ENCODE results near the gene CD247.
A peak's percentile ranks its signal among the peaks of the same experiment; 100 is the strongest.
"Not testable (repeated sequence)": the region's sequence is repeated elsewhere in the genome, so short reads cannot be mapped to it uniquely, and the experiment has no call there.

Gene CD247

DNA sequence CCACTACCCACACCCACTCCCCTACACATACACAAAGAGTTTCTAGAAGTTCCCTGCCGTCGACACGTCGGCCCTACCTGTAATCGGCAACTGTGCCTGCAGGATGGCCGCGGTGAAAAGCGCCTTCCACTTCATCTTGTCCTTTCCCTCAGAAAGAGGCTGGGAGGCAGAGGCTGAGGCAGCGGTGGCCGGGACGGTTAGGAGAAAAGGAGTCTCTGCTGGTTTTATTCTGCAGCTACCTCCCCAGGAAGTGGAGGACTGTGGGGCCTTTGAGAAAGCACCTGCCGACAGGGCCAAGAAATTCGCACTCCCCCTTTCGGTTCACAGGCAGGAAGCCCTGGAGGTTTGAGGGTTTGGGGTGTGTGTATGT is at the start of gene CD247:
CD247 (minus strand) TSS at position 199 of the 370 bp plus-strand sequence; CDS start at position 135, 64 bp downstream.
- peak; percentile 85 to 88 for DNase-seq

- no peak for DNase-seq
Observed at GRCh38 chr1:167567663-167568062, 49.3 kb upstream of the CD247 start.

DNA sequence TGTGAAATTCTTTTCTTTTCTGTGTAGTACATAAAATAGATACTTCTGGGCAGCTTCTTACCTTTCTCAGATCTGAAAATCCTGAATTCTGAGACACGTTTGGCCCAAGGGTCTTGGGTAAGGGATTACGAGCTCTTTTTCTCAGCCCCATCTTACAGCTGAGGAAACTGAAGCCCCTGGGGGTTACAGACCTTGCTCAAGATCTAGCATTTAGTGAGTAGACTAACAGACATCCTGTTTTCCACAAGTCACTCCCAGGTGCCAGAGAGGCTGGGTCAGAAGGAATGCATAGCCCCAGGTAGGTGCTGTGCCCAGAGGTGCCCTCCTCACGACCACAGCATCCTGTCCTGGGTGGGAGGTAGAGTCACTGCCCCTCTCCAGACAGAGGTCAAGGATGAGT is 48.4 kb upstream of the CD247 start:
- no peak for DNase-seq

GRCh38 chr1:167565922-167566321 is 47.6 kb upstream of the CD247 start:
- no peak for DNase-seq

DNA sequence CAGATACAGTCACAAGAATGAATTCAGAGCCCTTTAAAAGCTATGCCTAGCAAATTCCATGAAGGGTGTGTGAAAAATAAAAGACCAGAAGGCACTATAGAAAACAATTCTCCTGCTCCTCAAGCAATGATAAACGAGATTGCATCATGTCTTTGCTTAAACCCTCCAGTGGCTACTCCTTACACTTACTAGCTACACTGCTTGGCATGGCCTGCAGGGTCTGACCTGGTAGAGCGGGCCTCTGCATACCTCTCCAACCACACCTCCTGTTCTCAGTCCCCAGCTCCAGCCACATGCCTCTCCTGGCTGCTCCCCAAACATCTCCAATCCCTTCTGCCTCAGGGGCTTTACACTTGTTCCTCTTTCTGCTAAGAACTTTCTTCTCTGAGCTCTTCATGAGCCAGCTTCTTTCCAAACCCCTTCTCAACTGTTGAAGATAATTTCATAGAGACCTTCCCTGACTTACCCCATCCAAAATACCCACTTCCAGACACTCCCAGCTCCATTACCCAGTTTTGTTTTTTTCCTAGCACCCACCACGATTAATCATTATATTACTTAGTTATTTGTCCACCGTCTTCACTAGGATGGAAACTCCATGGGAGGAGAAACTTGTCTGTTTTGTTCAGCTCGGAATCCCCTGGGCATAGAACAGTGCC is 46.4 kb upstream of the CD247 start:
- no peak for DNase-seq

DNA sequence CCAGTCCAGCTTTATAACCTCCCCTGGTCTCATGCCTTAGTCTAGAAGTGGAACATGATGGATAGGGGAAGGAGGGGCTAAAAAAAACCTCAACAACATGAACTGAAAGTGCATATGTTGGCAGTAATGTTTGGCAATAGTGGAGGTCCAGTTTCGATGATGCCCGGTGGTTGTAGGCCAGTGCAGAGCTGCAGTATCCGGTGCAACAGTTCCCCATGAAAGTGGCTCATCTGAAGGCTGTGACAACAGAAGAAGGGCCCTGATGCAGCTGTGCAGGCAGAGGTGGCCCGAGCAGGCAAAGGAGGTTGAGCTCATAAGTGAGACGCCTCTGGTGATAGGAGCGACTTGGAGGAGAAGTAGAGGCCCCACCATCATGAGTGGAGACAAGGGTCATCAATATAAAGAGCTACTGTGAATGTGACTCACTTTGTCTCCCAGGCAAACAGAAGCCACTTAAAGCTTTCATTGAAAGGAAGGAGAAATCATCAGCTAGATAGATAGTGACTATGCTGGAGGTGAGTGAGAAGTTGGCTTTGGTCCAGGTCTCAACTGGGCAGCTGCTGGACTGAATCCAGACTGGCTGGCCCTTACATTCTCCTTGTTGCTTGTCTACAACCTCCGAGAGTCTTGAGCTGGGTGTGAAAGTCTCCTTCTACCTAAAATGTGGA is 45.4 kb upstream of the CD247 start:
- DNase-seq: peak in 1 of 2 donors; percentile 44

DNA sequence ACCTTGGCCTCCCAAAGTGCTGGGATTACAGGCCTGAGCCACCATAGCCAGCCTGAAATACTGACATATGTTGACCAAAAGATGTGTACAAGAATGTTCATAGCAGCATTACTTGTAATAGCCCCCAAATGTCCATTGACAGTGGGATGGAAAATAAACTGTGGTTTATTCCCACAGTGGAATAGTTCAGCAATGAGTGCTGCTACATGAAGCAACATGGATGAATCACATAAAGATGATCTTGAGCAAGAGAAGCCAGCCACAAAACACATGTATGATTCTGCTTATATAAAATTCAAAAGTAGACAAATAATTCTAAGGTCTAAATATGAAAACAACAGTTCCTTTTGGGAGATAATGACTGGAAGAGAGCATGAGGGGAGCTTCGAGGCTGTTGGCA is 44.4 kb upstream of the CD247 start:
- DNase-seq: no peak

DNA sequence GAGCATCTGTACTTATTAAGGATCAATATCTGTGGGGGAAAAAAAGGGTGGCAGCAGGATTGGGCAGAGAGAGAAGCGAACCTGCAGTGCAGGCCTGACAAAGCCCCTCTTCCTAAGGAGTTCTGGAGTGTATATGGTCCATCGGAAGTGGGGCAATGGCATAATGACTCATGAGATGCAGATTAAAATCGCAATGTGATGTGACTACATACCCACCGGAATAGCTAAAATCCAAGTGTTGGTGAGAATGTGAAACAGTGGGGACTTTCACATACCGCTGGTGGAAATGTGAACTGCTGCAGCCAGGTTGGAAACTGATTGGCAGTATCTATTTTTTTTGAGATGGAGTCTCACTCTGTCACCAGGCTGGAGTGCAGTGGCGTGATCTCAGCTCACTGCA is 43.4 kb upstream of the CD247 start:
- no peak for DNase-seq

DNA sequence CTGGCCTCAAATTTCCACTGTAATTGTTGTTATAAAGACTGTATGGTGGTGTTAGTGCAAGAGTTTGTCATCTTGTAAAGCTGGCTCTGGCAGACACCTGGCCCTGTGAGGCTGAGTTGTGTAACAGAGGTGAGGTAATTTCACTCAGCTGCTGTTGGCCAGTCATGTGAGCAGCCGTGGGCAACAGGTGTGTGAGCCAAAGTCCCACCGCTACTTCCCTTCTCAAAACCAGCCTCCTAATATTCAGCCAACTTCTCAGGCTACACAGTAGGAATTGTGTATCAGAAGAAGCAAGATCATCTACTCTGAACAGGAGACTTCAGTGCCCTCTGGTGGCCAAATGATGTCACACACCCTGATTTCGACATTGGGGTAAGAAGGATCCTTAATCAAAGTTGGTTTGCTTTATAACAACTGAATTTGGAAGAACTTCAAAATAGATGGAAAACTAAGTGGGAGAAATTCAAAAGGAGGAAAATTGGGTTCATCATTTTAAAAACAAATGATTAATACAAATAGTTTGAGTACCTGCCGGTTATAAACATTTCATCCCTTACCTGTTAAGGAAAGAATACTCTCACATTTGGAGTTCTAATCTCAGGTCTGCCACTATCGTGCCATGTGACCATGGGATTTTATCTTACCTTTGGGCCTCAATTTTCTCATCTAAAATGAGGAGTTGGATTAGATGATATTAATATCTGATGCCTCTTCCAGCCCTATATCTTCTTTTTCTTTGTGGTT is 37.8 kb upstream of the CD247 start:
- DNase-seq: peak; percentile 80 to 81

DNA sequence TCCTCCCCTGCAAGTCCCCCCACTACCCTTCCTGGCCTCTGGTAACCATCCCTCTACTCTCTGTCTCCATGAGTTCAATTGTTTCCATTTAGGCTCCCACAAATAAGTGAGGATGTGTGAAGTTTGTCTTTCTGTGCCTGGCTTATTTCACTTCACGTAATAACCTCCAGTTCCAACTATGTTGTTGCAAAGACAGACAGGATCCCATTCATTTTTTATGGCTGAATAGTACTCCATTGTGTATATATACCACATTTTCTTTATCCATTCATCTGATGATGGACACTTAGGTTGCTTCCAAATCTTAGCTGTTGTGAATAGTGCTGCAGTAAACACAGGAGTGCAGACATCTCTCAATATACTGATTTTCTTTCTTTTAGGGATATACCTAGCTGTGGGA is 36.7 kb upstream of the CD247 start:
- not testable (repeated sequence) for DNase-seq

DNA sequence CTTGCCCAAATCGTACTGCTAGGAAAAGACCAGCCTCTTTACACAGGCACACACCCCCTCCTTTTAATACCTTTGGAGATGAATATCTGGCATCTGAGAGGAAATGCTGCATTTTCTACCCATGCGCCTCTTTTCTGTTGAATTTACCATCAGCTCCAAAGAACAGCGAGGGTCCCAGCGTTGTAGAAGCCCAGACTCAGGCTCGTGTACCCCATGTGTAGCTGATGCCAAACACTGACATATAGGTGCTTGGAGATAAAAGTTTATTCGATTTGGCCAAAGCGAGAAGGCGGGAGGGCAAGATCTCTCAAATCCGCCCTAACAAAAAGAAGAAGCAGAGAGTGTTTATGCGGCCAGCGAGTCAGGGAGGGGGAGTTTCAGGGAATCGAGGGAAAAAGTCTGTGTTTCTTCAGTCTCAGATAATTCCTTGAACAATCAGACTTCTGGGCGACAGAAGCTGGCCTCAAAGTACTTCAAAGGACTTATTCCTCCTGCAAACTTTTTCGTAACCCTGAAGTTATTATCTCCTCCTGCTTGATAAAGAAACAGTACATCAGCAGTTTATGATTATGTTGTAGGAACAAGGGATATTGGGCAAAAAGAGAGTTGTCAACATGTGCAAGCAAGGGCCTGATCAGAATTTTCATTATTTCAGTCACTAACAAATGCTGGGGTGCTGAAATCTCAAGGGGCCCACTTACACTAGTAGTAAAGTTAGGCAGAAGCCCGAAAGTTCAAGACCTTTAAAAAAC is 35.9 kb upstream of the CD247 start:
- no peak for DNase-seq

GRCh38 chr1:167553136-167554027 is 35.1 kb upstream of the CD247 start, which contains the start of gene CREG1:
TSS of gene CREG1 (minus strand) at chr1:167553762.
- peak; percentile 88 to 89 for DNase-seq

- no peak for DNase-seq
Observed at GRCh38 chr1:167551362-167551761, 33.0 kb upstream of the CD247 start.

DNA sequence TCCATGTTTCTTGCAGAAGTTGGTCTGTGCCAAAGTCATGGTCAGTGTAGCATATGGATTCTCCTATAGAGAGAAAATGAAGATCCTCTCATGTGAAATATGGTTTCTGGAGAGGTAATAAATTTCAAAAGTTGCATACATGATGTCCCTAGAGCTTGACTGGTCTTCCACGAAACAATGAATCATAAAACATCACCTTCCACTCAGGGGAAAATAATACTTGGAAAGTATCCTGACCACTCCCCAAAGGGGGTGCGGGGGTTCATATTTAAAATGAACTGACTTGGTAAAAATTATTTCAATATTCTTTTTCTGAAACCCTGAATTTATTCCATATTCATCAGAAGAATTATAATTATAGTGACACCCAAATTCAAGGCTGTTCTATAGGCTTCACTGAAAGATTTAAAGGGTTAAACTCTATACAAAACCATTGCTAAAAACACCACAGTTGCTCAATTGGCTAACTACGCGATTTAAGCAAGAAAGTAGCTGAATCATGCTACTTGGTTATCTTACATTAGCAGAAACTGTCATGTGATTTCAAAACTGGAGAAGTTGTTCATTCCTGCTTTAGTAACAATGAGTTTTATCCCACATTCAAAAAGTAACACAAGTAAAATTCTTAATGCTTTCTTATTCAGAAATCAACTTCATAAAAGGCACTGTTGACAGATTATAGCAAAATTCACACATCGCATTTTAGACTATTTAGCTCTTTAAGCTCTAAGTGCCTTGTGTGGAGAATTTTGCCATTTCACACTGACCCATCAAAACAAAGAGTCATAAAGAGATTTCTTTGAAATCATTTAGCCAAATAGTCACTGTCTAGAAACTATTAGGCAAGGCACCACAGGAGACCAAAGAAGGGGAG is 30.0 kb upstream of the CD247 start:
- peak in 1 of 2 donors; percentile 14 for DNase-seq

DNA sequence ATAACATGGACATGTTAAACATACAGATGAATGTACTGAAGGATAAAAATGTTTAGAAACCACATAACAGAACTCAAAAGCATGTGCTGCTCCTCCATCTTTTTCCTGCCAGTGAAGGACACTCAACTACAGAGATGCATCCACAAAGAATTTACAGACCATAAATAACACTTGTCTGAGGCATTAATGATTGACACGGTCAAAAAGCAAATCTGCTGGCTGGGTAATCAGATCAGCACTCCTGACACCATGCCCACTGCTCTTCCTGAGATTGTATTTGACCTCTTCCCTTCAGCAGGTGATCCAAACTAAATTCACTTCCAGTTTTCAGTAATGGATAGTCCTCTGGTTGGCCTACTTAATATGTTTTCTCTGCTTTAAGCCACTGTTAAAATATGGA is 28.6 kb upstream of the CD247 start:
- no peak for DNase-seq

DNA sequence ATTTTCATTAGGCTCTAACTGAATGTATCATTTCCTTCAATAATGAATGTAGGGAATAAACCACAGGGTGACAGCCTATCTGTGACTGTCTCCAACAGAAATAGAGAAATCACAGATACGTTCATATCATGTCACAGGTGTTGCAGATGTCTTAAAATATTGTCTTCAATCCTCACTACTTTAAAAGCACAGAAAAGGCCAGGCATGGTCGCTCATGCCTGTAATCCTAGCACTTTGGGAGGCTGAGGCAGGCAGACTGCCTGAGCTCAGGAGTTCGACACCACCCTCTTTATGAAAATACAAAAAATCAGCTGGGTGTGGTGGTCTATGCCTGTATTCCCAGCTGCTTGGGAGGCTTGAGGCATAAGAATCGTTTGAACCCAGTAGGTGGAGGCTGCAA is 27.0 kb upstream of the CD247 start:
- DNase-seq: no peak

- DNase-seq: no peak
Observed at GRCh38 chr1:167544447-167545093, 26.2 kb upstream of the CD247 start.

GRCh38 chr1:167543199-167543990 is 25.1 kb upstream of the CD247 start:
- DNase-seq: no peak

Data from CD4-positive, alpha-beta T cell treated with Interleukin-4 for 1 hour (primary cell).